Stimulated activated CD8-positive, alpha-beta memory T cell treated with anti-CD3 and anti-CD28 coated beads, Interleukin-12 subunit alpha, Interleukin-12 subunit beta, amount 100 ng/mL, for 24 hours (primary cell): ENCODE data around the gene TMX1.

Experiments
- DNase-seq: peaks from one replicate; pipeline ENCODE4 v3.0.0-alpha.2; 2020; ENCODE audit errors: extremely low read depth

TMX1 gene

DNA sequence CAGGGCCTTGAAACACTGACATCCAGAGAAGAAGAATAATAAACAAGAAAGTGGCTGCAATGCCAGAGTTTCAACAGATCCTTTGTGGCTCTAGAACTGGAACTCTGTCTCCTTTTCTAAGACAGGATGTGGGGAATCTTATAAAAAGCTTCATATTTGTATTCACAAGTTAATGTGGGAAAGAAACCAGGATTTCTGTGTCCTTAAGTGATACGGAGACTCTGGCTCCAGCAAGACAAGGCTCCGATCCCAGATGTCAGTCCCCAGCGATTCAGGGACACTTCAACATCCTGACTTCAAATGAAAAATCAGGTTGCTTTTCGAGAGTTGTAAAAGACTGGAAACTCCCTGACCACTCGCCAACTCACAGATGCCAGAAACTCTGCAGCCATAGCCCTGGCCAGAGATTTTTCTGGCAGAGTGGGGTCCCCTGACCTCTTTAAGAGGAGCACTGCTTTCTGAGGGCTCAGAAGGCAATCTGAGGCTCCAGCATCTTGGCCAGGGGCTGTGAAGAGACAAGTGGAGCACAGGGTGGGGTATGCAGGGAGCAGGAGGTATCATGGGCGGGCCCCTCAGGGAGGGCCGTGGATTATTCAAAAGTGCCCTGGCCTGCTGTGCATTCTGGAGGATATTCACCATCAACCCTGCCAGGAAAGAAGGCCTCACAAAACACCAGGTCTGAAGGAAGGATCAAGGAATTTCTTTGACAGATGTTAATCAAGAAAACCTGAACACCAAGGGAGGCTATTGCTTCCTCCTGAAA lies 53.3 kb downstream of the TMX1 start:
- no peak for DNase-seq

DNA sequence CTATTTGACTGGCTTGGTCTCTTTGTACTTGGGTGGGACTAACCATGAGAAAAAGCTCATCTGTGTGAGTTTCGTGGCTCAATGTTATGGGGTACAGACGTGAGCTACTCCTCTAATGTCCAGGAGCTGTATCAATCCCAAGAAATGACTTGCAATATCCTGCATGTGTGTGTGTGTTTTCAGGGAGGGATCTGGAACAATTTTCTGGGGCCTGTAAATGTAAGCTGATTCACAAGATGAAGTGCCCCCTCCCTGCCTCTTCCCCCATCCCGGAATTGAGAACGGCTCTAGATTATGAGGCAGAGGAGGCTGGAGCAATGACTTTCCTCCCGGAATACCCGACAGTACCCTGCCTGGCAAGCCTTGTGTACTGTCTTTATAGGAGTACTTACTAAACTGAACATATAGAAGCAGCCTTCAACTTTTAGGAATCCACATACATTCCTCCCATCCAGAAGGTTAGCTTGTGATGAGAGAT lies 53.9 kb downstream of the TMX1 start:
- DNase-seq, result no peak

DNA sequence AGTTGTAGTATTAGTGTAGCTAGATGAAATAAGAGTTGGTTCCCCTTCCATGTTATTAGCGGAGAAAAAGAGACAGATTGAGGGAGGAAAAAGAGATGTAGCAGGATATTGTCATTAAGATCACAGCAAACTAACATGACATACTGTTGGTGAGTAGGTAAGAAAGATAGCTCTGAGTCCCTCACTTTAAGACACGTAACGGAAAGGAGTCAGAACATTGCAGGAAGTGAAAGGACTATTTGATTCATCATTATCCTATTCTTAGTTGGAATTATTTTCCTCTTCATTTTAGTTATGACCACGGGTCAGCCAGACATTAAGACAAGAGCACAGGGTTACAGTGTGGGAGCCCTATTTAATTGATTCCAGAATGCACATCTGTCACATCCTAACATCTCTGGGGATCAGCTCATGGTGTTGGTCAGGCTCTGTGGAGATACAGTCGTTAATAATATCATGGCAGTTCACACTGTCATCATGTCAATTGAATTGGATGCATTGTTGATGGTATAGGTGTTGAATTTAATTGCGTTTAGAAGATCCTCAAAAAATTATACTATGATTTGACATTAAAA lies 55.0 kb downstream of the TMX1 start:
- no peak for DNase-seq

DNA sequence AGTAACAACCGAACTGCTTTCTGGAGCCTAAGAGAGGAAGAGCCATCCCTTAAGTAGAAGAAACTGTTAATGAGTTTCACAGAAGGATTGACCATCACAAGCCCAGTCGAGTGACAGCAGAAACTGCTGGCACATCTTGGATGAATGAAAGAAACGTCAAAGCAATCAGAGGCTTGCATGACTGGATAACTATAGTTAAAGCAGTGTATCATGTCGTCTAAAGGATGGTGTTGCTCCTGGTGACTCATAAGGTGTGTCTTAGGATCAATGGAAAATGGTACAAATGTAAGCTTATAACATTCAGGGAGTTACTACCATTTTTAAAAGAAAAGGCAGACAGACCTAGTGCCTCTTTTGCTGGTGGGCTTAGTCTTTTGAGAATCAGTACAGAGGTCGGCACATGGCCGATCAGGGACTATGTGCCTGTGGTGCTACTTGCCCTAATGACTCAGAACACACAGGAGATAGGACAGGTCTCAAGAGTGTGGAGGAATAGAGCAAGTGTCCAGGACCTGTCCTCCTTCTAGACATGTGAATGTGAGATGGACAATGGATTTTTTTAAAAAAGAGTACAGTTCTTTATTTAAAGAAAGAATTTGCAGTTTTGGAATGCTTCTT lies 55.7 kb downstream of the TMX1 start:
- no peak for DNase-seq

DNA sequence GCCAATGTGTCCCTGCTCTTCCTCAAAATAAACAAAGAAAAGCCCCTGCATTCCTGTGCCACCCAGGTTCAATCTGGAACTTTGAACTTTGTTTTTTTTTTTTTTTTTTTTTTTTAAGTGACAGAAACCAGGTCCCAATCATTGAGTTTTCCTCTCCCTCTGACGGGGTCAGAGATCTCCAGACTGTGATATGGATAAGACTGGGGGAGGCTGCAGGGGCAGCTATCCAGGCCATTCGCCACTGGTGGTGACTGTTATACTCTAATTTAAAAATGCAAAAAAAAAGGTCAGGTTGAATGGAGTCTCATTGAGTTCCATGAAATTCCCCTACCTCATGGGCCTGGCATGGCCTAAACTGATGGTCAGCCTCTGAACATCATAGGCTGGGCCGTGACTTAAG lies 57.0 kb downstream of the TMX1 start:
- no peak for DNase-seq

DNA sequence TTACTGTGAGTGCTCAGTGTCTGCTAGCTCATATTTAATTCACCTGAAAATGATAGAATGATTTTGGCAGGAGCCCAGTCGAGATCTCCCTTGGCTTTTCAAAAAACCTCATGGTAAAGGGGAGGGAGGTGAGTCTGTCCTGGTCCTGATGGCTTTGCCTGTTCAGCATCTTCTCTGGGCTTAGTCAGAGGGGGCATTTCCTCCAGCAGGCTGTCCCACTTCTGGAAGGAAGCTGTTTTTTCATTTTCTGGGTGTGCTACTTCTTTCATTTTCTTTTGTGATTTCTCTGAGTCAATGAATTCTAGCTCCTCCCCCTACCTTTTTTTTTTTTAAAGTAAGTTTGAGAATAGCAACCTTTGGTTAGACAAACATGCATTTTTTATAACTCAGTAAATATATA lies 58.8 kb downstream of the TMX1 start:
- no peak for DNase-seq

DNA sequence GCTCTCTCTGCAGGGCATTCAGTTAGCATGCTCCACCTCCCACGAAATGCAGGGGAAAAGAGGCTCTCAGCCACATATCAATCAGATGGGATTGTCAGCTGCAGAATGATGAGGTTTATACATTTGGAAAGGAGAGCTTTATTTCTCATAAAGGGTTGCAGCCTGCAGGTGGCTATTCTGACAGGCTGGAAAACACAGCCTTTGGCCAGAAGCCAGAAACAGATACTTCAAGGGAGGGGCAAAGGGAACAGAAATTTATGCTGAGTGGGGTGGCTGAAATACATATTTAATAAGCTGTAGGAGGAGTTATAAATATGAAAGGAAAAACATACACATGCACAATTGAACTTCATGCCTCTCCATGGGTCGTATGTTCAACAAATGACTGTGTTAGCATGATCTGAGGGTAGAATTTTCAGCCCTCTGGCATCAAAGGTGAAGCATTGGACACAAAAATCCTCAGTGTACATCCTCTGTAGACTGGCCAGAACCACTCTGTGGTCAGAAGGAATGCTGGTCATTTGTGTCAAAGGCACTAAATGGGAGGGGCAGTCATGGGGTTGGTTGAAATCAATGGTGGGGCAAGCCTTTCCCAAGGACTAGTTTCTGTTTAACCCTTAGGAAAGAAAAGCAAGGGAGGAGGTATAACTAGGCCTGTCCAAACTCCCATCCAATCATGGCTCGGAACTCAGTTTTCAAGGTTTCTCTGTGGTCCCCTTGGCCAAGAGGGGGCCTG lies 62.4 kb downstream of the TMX1 start:
- DNase-seq, result no peak

DNA sequence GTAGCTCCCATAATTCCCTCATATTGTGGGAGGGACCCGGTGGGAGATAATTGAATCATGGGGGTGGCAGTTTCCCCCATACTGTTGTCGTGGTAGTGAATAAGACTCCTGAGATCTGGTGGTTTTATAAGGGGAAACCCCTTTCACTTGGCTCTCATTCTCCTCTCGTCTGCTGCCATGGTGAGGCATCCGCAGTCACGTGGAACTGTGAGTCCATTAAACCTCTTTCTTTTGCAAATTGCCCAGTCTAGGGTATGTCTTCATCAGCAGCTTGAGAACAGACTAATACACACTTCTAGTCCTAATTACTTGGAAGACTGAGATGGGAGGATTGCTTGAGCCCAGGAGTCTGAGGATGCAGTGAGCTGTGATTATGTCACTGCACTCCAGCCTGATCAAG lies 64.4 kb downstream of the TMX1 start:
- DNase-seq, result no peak

DNA sequence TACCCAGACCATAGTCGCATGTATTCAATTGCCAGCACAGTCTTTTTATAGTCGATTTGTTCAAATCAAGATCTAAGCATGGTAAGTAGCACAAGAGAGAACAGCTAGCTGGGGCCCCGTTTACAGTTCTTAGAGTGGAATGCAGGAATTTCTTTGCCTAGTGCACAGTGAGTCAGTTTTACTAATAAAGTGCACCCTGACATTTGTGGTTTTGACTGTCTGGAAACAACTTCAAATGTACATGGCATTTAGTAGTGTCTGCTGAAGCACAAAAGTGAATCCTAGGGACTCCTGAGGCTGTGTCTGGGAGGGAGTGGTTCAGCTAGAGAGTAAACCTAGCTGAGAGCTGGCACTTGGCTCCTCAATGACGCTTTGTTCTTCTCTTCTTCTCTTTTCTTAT lies 64.9 kb downstream of the TMX1 start:
- DNase-seq, result no peak

DNA sequence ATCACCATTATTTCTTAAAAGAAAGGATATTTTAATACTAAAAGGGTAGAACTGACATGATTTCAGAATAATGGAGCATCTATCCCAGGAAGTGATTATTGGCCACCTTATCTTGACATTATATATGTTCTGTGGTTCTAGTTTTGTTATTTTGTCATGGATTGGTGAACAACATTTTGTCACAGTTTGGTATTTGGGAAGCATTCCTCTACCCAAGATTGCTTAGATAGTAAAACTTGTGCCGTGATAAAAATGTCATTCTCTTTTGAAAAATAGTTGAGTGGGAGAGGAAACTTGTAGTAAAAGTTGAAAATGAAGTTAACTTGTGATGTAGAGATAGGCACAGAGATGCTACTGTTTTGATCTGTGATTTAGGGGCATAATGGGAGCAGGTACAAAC lies 65.7 kb downstream of the TMX1 start:
- no peak for DNase-seq
